HEK293 (cell line): Measurements from ENCODE around the gene ERRFI1.

Experiments
- TCF7L2 ChIP-seq: IDR thresholded peaks from 2 replicates; pipeline ENCODE4 v1.6.1; 2011; ENCODE audit warnings: low read depth, mild to moderate bottlenecking, inconsistent platforms, low read length, moderate library complexity, borderline replicate concordance
- ZFP37 ChIP-seq: fragments of 450-650 bp; formaldehyde crosslinking; IDR thresholded peaks from 2 replicates; pipeline ENCODE4 v1.5.1; 2016; ENCODE audit warnings: missing biosample characterization, missing genetic modification characterization
- ZNF10 ChIP-seq: fragments of 450-650 bp; formaldehyde crosslinking; IDR thresholded peaks from 2 replicates; pipeline ENCODE4 v1.5.1; 2017; ENCODE audit warnings: missing biosample characterization, missing genetic modification characterization
- ZNF114 ChIP-seq: fragments of 450-650 bp; formaldehyde crosslinking; IDR thresholded peaks from 2 replicates; pipeline ENCODE4 v1.5.0; 2017; ENCODE audit warnings: missing biosample characterization, missing genetic modification characterization
- ZNF391 ChIP-seq: fragments of 450-650 bp; formaldehyde crosslinking; IDR thresholded peaks from 2 replicates; pipeline ENCODE4 v1.5.1; 2016; ENCODE audit warnings: low read depth, missing biosample characterization, missing genetic modification characterization, borderline replicate concordance
- TF ChIP-seq, protein P1 (sequence below): fragments of 450-650 bp; formaldehyde crosslinking; IDR thresholded peaks from 2 replicates; pipeline ENCODE4 v1.5.1; 2016; ENCODE audit warnings: missing biosample characterization, missing genetic modification characterization
- TF ChIP-seq, protein P2 (sequence below): fragments of 450-650 bp; formaldehyde crosslinking; IDR thresholded peaks from 2 replicates; pipeline ENCODE4 v1.5.1; 2016; ENCODE audit warnings: missing biosample characterization, missing genetic modification characterization
- TF ChIP-seq, protein P3 (sequence below): fragments of 450-650 bp; formaldehyde crosslinking; IDR thresholded peaks from 2 replicates; pipeline ENCODE4 v1.5.1; 2016; ENCODE audit warnings: missing biosample characterization, missing genetic modification characterization
- TF ChIP-seq, protein P4 (sequence below): fragments of 450-650 bp; formaldehyde crosslinking; IDR thresholded peaks from 2 replicates; pipeline ENCODE4 v1.5.1; 2016; ENCODE audit warnings: missing biosample characterization, missing genetic modification characterization
- TF ChIP-seq, protein P5 (sequence below): IDR thresholded peaks from 2 replicates; pipeline ENCODE4 v1.6.1; 2011; ENCODE audit warnings: mild to moderate bottlenecking, low read depth, low read length, borderline replicate concordance

DNA sequence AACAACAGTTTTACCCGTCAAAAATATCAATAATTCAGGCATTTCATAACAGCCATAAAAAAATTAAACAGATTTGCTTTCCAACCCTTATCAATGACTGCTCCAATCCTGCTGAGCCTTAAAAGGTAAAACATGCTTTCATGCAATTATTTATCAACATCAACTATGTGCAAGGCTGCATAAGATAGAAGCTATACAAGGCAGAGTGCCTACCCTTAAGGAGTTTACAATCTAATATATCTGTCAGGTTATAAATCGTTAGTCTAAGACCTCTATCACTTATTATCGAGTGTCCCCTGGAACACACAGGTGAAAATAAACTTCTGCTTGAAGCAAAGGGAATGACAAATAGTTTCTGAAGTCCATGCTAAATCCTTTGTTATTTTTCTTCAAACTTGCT, 1.8 kb downstream of the ERRFI1 start:
- no peak for TF ChIP-seq TCF7L2
- TF ChIP-seq, protein P1, sequence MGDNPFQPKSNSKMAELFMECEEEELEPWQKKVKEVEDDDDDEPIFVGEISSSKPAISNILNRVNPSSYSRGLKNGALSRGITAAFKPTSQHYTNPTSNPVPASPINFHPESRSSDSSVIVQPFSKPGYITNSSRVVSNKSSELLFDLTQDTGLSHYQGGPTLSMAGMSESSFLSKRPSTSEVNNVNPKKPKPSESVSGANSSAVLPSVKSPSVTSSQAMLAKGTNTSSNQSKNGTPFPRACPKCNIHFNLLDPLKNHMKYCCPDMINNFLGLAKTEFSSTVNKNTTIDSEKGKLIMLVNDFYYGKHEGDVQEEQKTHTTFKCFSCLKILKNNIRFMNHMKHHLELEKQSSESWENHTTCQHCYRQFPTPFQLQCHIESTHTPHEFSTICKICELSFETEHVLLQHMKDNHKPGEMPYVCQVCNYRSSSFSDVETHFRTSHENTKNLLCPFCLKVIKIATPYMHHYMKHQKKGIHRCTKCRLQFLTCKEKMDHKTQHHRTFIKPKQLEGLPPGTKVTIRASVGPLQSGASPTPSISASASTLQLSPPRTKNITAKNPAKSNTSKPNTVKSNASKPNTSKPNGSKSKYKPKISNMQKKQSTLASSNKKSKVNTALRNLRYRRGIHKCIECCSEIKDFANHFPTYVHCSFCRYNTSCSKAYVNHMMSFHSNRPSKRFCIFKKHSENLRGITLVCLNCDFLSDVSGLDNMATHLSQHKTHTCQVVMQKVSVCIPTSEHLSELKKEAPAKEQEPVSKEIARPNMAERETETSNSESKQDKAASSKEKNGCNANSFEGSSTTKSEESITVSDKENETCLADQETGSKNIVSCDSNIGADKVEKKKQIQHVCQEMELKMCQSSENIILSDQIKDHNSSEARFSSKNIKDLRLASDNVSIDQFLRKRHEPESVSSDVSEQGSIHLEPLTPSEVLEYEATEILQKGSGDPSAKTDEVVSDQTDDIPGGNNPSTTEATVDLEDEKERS (tag by site-specific recombination), result no peak
- TF ChIP-seq, protein P2, sequence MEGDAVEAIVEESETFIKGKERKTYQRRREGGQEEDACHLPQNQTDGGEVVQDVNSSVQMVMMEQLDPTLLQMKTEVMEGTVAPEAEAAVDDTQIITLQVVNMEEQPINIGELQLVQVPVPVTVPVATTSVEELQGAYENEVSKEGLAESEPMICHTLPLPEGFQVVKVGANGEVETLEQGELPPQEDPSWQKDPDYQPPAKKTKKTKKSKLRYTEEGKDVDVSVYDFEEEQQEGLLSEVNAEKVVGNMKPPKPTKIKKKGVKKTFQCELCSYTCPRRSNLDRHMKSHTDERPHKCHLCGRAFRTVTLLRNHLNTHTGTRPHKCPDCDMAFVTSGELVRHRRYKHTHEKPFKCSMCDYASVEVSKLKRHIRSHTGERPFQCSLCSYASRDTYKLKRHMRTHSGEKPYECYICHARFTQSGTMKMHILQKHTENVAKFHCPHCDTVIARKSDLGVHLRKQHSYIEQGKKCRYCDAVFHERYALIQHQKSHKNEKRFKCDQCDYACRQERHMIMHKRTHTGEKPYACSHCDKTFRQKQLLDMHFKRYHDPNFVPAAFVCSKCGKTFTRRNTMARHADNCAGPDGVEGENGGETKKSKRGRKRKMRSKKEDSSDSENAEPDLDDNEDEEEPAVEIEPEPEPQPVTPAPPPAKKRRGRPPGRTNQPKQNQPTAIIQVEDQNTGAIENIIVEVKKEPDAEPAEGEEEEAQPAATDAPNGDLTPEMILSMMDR (tag by site-specific recombination), result no peak
- TF ChIP-seq ZNF391 (tag by site-specific recombination), result no peak
- TF ChIP-seq ZFP37, result no peak
- TF ChIP-seq ZNF114 (tag by site-specific recombination), result no peak
- TF ChIP-seq, protein P3, sequence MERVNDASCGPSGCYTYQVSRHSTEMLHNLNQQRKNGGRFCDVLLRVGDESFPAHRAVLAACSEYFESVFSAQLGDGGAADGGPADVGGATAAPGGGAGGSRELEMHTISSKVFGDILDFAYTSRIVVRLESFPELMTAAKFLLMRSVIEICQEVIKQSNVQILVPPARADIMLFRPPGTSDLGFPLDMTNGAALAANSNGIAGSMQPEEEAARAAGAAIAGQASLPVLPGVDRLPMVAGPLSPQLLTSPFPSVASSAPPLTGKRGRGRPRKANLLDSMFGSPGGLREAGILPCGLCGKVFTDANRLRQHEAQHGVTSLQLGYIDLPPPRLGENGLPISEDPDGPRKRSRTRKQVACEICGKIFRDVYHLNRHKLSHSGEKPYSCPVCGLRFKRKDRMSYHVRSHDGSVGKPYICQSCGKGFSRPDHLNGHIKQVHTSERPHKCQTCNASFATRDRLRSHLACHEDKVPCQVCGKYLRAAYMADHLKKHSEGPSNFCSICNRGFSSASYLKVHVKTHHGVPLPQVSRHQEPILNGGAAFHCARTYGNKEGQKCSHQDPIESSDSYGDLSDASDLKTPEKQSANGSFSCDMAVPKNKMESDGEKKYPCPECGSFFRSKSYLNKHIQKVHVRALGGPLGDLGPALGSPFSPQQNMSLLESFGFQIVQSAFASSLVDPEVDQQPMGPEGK (tag by site-specific recombination), result no peak
- TF ChIP-seq ZNF10 (tag by site-specific recombination), result no peak
- TF ChIP-seq, protein P4, sequence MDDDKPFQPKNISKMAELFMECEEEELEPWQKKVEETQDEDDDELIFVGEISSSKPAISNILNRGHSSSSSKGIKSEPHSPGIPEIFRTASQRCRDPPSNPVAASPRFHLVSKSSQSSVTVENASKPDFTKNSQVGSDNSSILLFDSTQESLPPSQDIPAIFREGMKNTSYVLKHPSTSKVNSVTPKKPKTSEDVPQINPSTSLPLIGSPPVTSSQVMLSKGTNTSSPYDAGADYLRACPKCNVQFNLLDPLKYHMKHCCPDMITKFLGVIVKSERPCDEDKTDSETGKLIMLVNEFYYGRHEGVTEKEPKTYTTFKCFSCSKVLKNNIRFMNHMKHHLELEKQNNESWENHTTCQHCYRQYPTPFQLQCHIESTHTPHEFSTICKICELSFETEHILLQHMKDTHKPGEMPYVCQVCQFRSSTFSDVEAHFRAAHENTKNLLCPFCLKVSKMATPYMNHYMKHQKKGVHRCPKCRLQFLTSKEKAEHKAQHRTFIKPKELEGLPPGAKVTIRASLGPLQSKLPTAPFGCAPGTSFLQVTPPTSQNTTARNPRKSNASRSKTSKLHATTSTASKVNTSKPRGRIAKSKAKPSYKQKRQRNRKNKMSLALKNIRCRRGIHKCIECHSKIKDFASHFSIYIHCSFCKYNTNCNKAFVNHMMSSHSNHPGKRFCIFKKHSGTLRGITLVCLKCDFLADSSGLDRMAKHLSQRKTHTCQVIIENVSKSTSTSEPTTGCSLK (tag by site-specific recombination), result no peak
- TF ChIP-seq, protein P5, sequence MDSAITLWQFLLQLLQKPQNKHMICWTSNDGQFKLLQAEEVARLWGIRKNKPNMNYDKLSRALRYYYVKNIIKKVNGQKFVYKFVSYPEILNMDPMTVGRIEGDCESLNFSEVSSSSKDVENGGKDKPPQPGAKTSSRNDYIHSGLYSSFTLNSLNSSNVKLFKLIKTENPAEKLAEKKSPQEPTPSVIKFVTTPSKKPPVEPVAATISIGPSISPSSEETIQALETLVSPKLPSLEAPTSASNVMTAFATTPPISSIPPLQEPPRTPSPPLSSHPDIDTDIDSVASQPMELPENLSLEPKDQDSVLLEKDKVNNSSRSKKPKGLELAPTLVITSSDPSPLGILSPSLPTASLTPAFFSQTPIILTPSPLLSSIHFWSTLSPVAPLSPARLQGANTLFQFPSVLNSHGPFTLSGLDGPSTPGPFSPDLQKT, result no peak
